ENCODE results near the gene VAV1. TPM values are rescaled to one million over a fixed set of nuclear protein-coding genes. Genes with fewer than 3 reads are reported as not detected.
A peak's percentile ranks its signal among the peaks of the same experiment; 100 is the strongest.

Gene VAV1
- total RNA-seq, 1 donor from 2014 or later, result 2.6 TPM

GRCh38 chr19:6801485-6802086 is 29.1 kb downstream of the VAV1 start:
- ATAC-seq (peak; percentile 90), DNase-seq (peak; percentile 78)
- intact Hi-C loops (cut with micrococcal nuclease), result no loop called here

- intact Hi-C loops (cut with micrococcal nuclease), result no loop called here
- ATAC-seq, result peak; percentile 82
- DNase-seq, result peak; percentile 44
These were observed 30.0 kb downstream of the VAV1 start for GRCh38 chr19:6802336-6803035.

- peak; percentile 26 for ATAC-seq
- DNase-seq, result no peak
- intact Hi-C loops (cut with micrococcal nuclease), result no loop called here
These were observed 30.5 kb downstream of the VAV1 start for GRCh38 chr19:6803036-6803404.

- no peak for ATAC-seq
- intact Hi-C loops (cut with micrococcal nuclease), result no loop called here
- DNase-seq, result no peak
These were observed 34.0 kb downstream of the VAV1 start for GRCh38 chr19:6806488-6806887.

- intact Hi-C loops (cut with micrococcal nuclease), result no loop called here
- no peak for DNase-seq
- ATAC-seq, result no peak
These were observed 34.8 kb downstream of the VAV1 start for GRCh38 chr19:6807291-6807690.

GRCh38 chr19:6808494-6808893 is 36.0 kb downstream of the VAV1 start:
- no peak for ATAC-seq
- intact Hi-C loops (cut with micrococcal nuclease), result no loop called here

GRCh38 chr19:6809262-6809661 is 36.8 kb downstream of the VAV1 start:
- DNase-seq (no peak), ATAC-seq (no peak)
- intact Hi-C loops (cut with micrococcal nuclease), result no loop called here

More at GRCh38 chr19:6808494-6808893, 36.0 kb downstream of the VAV1 start:
- no peak for DNase-seq

GRCh38 chr19:6811378-6811777 is 38.9 kb downstream of the VAV1 start:
- no peak for DNase-seq
- intact Hi-C loops (cut with micrococcal nuclease), result no loop called here
- no peak for ATAC-seq

GRCh38 chr19:6811906-6812305 is 39.4 kb downstream of the VAV1 start:
- no peak for DNase-seq
- intact Hi-C loops (cut with micrococcal nuclease), result no loop called here
- ATAC-seq, result no peak

- intact Hi-C loops (cut with micrococcal nuclease), result no loop called here
- ATAC-seq, result no peak
- no peak for DNase-seq
These were observed 40.1 kb downstream of the VAV1 start for GRCh38 chr19:6812612-6813011.

GRCh38 chr19:6813659-6814058 is 41.2 kb downstream of the VAV1 start:
- DNase-seq, result no peak
- intact Hi-C loops (cut with micrococcal nuclease), result no loop called here
- no peak for ATAC-seq

GRCh38 chr19:6817179-6817578 is 44.7 kb downstream of the VAV1 start:
- intact Hi-C loops (cut with micrococcal nuclease), result no loop called here
- no peak for DNase-seq
- ATAC-seq, result no peak

- intact Hi-C loops (cut with micrococcal nuclease), result no loop called here
- ATAC-seq, result no peak
These were observed 45.7 kb downstream of the VAV1 start for GRCh38 chr19:6818246-6818645.

GRCh38 chr19:6819323-6819722 is 46.8 kb downstream of the VAV1 start:
- intact Hi-C loops (cut with micrococcal nuclease), result no loop called here
- no peak for DNase-seq
- no peak for ATAC-seq

More at GRCh38 chr19:6818246-6818645, 45.7 kb downstream of the VAV1 start:
- DNase-seq, result no peak

GRCh38 chr19:6820237-6820636 is 47.7 kb downstream of the VAV1 start:
- intact Hi-C loops (cut with micrococcal nuclease), result no loop called here
- DNase-seq, result no peak
- ATAC-seq, result no peak

GRCh38 chr19:6821639-6822310 is 49.3 kb downstream of the VAV1 start:
- no peak for ATAC-seq
- no peak for DNase-seq
- intact Hi-C loops (cut with micrococcal nuclease), result no loop called here

- DNase-seq (no peak), ATAC-seq (no peak)
- intact Hi-C loops (cut with micrococcal nuclease), result no loop called here
These were observed 49.8 kb downstream of the VAV1 start for GRCh38 chr19:6822311-6822670.

GRCh38 chr19:6825076-6825774 is 52.7 kb downstream of the VAV1 start:
- intact Hi-C loops (cut with micrococcal nuclease), result no loop called here
- no peak for DNase-seq
- no peak for ATAC-seq

- intact Hi-C loops (cut with micrococcal nuclease), result no loop called here
- no peak for DNase-seq
- no peak for ATAC-seq
These were observed 53.9 kb downstream of the VAV1 start for GRCh38 chr19:6826281-6826920.

GRCh38 chr19:6828306-6828697 is 55.8 kb downstream of the VAV1 start:
- intact Hi-C loops (cut with micrococcal nuclease), result no loop called here
- no peak for DNase-seq
- no peak for ATAC-seq
